Thymus (tissue), 11 donors: Measurements from ENCODE around the gene DAPK2. TPM values are rescaled to one million over a fixed set of nuclear protein-coding genes. Genes with fewer than 3 reads are reported as not detected.

Source experiments
- DNase-seq, 9 donors: peaks; one replicate each; pipeline ENCODE4 v3.0.0-alpha.2; 2013; ENCODE audit warnings: low spot score in 9 of 9, low read depth in 6 of 9, missing footprints in 1 of 9
- H3K27ac ChIP-seq, 2 donors: one replicate each; pipeline ENCODE4 v1.5.1; 2013; ENCODE audit warnings: control low read depth in 1 of 2, low read depth in 1 of 2, low read length in 1 of 2, mild to moderate bottlenecking in 1 of 2, moderate library complexity in 1 of 2
- H3K27me3 ChIP-seq, 2 donors: one replicate each; pipeline ENCODE4 v1.5.1; 2013; ENCODE audit warnings: low read length in 1 of 2; ENCODE audit not compliant: control insufficient read depth in 2 of 2, insufficient read depth in 1 of 2
- H3K36me3 ChIP-seq, 2 donors: one replicate each; pipeline ENCODE4 v1.5.1; 2013; ENCODE audit warnings: low read length in 1 of 2, mild to moderate bottlenecking in 1 of 2, moderate library complexity in 1 of 2; ENCODE audit not compliant: control insufficient read depth in 2 of 2, insufficient read depth in 2 of 2
- H3K4me1 ChIP-seq, 2 donors: one replicate each; pipeline ENCODE4 v1.5.1; 2013; ENCODE audit warnings: low read length in 2 of 2; ENCODE audit not compliant: control insufficient read depth in 2 of 2, insufficient read depth in 2 of 2
- H3K4me3 ChIP-seq, 2 donors: one replicate each; pipeline ENCODE4 v1.5.1; 2013; ENCODE audit warnings: low read length in 2 of 2, control low read depth in 1 of 2, mild to moderate bottlenecking in 1 of 2
- H3K9me3 ChIP-seq, 2 donors: one replicate each; pipeline ENCODE4 v1.5.1; 2013; ENCODE audit warnings: low read length in 1 of 2, mild to moderate bottlenecking in 1 of 2; ENCODE audit not compliant: control insufficient read depth in 2 of 2, insufficient read depth in 1 of 2
- WGBS: extraction: QIAGEN DNeasy Blood & Tissue Kit; methylation state at CpG from one replicate; pipeline ENCODE4 v1.1.7; 2013; 5-methylcytosine and 5-hydroxymethylcytosine counted together
- polyA plus RNA-seq: library from polyadenylated mRNA; stranded (reverse); fragments of 200-250 nt; gene quantifications from one replicate; pipeline ENCODE4 v1.2.3, GENCODE V29; 2013
- total RNA-seq: library from RNA; stranded (reverse); fragments of 120-200 nt; gene quantifications from one replicate; pipeline ENCODE4 v1.2.4, GENCODE V29; 2013
- donor health status: healthy.

Gene DAPK2
- total and polyA plus RNA-seq, 2 donors = 3.3 TPM

DNA sequence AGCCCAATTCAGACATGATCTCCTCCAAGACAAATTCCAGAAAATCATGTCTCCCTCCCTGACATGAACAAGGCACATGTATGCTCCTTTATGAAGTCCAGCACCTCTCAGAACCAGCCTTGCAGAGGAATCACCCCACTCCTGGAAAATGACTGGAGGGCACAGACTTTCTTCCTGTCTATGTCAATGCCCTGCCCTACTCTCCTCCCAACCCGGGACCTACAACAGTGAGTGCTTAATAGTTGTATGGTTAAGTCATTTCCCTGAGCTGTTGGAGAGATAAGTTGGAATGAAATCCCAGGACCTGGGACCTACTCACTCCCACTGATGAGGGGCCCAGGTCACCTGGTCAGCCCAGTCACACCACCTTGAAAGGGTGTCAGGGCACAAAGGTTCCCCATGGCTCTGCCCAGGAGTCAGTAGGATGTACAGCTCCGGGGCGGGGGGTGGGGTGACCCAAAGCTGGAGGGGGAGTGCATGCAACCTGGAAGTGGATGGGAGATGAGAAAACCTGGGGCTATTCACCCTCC is 132.4 kb downstream of the DAPK2 start:
- Histone ChIP-seq H3K27ac (no peak overlapping the region), H3K27me3 (no peaks in the 10 kb centered on the region), H3K9me3 (no peaks in the 10 kb centered on the region), H3K36me3 (no peaks in the 10 kb centered on the region), H3K4me1 (peaks cover 0 to 6% of the 10 kb centered on the region in 2 donors), H3K4me3 (no peak overlapping the region)
- no peak for DNase-seq
- 97% methylated on average over 3 of the region's 3 CpGs for WGBS

- DNase-seq = no peak
- Histone ChIP-seq H3K27ac (no peak overlapping the region), H3K36me3 (no peaks in the 10 kb centered on the region), H3K4me3 (no peak overlapping the region), H3K27me3 (no peaks in the 10 kb centered on the region), H3K9me3 (no peaks in the 10 kb centered on the region), H3K4me1 (peaks cover 0 to 6% of the 10 kb centered on the region in 2 donors)
- WGBS = 98% methylated on average over 9 of the region's 9 CpGs
Measured at GRCh38 chr15:63913336-63913735, 132.9 kb downstream of the DAPK2 start.

DNA sequence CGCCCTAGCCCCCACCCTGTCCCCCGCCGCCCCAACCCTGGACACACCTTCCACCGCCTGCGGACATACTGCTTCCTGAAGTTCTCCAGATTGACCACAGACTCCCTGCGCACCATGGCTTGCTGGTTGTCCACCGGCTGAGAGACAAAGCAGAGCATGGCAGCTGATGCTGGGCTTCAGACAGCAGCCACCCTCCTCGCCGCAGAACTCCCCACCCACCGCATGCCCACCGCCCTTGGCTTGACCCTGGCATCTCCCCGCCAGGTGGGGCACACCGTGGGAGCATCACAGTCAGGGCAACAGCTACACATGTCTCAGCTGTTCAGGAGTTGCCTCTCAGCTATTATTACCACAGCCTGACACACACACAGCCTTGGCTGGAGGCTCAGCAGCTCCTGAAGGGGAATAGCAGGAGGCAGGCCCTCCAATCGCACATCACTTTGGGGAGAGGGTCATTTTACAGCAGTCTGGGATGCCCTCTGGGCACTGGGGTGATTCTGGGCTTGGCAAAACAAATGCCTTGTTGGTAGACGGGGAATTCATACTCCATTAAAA is 134.1 kb downstream of the DAPK2 start:
- Histone ChIP-seq H3K4me1 (peaks cover 0 to 6% of the 10 kb centered on the region in 2 donors), H3K27me3 (no peaks in the 10 kb centered on the region), H3K36me3 (no peaks in the 10 kb centered on the region), H3K4me3 (no peak overlapping the region), H3K27ac (no peak overlapping the region), H3K9me3 (no peaks in the 10 kb centered on the region)
- DNase-seq = no peak
- 95% methylated on average over 15 of the region's 15 CpGs for WGBS

GRCh38 chr15:63911160-63911559 is 135.1 kb downstream of the DAPK2 start:
- H3K36me3 ChIP-seq = no peaks in the 10 kb centered on the region
- no peak overlapping the region for H3K27ac ChIP-seq
- H3K9me3 ChIP-seq = no peaks in the 10 kb centered on the region
- no peak overlapping the region for H3K4me3 ChIP-seq
- WGBS = 85% methylated on average over 4 of the region's 4 CpGs
- peaks cover under 1 to 8% of the 10 kb centered on the region in 2 donors for H3K4me1 ChIP-seq
- H3K27me3 ChIP-seq = no peaks in the 10 kb centered on the region
- no peak for DNase-seq

- no peak overlapping the region for H3K27ac ChIP-seq
- H3K27me3 ChIP-seq = no peaks in the 10 kb centered on the region
- peaks cover 6 to 18% of the 10 kb centered on the region in 2 donors for H3K4me1 ChIP-seq
- no peaks in the 10 kb centered on the region for H3K36me3 ChIP-seq
- no peak overlapping the region for H3K4me3 ChIP-seq
- no peak for DNase-seq
- H3K9me3 ChIP-seq = no peaks in the 10 kb centered on the region
- 96% methylated on average over 10 of the region's 10 CpGs for WGBS
Measured at GRCh38 chr15:63909819-63910437, 136.4 kb downstream of the DAPK2 start.

GRCh38 chr15:63908991-63909390 is 137.3 kb downstream of the DAPK2 start:
- 90% methylated on average over 2 of the region's 2 CpGs for WGBS
- Histone ChIP-seq H3K36me3 (no peaks in the 10 kb centered on the region), H3K4me3 (no peak overlapping the region), H3K4me1 (peaks cover 6 to 18% of the 10 kb centered on the region in 2 donors), H3K27me3 (no peaks in the 10 kb centered on the region), H3K27ac (no peak overlapping the region), H3K9me3 (no peaks in the 10 kb centered on the region)
- DNase-seq = no peak

GRCh38 chr15:63908281-63908680 is 138.0 kb downstream of the DAPK2 start:
- no peaks in the 10 kb centered on the region for H3K9me3 ChIP-seq
- H3K36me3 ChIP-seq = no peaks in the 10 kb centered on the region
- no peak for DNase-seq
- H3K27ac ChIP-seq = no peak overlapping the region
- WGBS = 97% methylated on average over 7 of the region's 7 CpGs
- peaks cover 6 to 18% of the 10 kb centered on the region in 2 donors for H3K4me1 ChIP-seq
- H3K4me3 ChIP-seq = no peak overlapping the region
- no peaks in the 10 kb centered on the region for H3K27me3 ChIP-seq

GRCh38 chr15:63907521-63907920 is 138.8 kb downstream of the DAPK2 start:
- no peaks in the 10 kb centered on the region for H3K36me3 ChIP-seq
- H3K27me3 ChIP-seq = no peaks in the 10 kb centered on the region
- peaks cover 6 to 18% of the 10 kb centered on the region in 2 donors for H3K4me1 ChIP-seq
- WGBS = 96% methylated on average over 8 of the region's 8 CpGs
- DNase-seq = no peak
- no peaks in the 10 kb centered on the region for H3K9me3 ChIP-seq
- H3K27ac ChIP-seq = no peak overlapping the region
- no peak overlapping the region for H3K4me3 ChIP-seq

DNA sequence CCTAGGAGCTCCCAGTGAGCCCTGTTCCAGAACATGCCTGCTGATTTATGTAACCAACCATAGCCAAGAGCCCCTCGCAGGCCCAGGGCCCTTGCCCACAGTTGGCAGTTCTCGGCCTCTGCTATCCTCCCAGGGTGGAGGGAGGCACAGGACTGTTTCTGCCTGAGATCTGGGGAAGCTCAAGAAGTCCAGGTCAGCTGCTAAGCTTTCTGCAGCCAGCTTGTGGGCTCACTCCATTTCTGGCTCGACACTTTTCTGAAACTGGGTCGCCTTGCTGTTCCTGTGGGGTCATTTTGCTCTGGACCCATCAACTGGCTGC is 140.1 kb downstream of the DAPK2 start:
- no peaks in the 10 kb centered on the region for H3K9me3 ChIP-seq
- H3K27ac ChIP-seq = peak overlapping the region; percentile 31 to 45
- no peaks in the 10 kb centered on the region for H3K36me3 ChIP-seq
- WGBS = 82% methylated on average over 4 of the region's 4 CpGs
- no peaks in the 10 kb centered on the region for H3K27me3 ChIP-seq
- DNase-seq = no peak
- H3K4me3 ChIP-seq = no peak overlapping the region
- peaks cover 6 to 18% of the 10 kb centered on the region in 2 donors for H3K4me1 ChIP-seq
